Prostate gland (tissue), 2 donors: ENCODE measurements around the gene CDH13.

Source experiments
- CTCF ChIP-seq, 4 experiments: fragments of 200-600 bp in 2 of 4; fragments of 450-650 bp in 2 of 4; sonication (generic) in 2 of 4; IDR thresholded peaks; 1 replicate in 3 of 4; 2 replicates in 1 of 4; pipeline ENCODE4 v1.5.1; 2016 to 2019; ENCODE audit warnings: antibody characterized with exemption in 4 of 4, mild to moderate bottlenecking in 2 of 4, moderate library complexity in 2 of 4
- POLR2AphosphoS5 ChIP-seq: sonication (generic); formaldehyde crosslinking; IDR thresholded peaks from one replicate; pipeline ENCODE4 v1.6.1; 2017; ENCODE audit warnings: antibody characterized with exemption

- no peak for TF ChIP-seq CTCF (IDR thresholded peaks at IDR 0.05)
- TF ChIP-seq POLR2AphosphoS5 = no peak
Measured at GRCh38 chr16:83835586-83836566, 1209.1 kb downstream of the CDH13 start.
